IPS-20b (cell line): ENCODE measurements around the gene COL6A2.
"Not testable (repeated sequence)": the region's sequence is repeated elsewhere in the genome, so short reads cannot be mapped to it uniquely, and the experiment has no call there.

Experiments used
- H3K27ac ChIP-seq: one replicate; pipeline ENCODE4 v1.5.1; 2013; ENCODE audit warnings: low read length
- H3K27me3 ChIP-seq: 2 replicates; pipeline ENCODE4 v1.6.1; 2013; ENCODE audit warnings: mild to moderate bottlenecking, low read length, inconsistent platforms; ENCODE audit not compliant: insufficient read depth
- H3K36me3 ChIP-seq: 2 replicates; pipeline ENCODE4 v1.6.1; 2013; ENCODE audit warnings: low read depth, mild to moderate bottlenecking, inconsistent platforms, low read length, moderate library complexity; ENCODE audit not compliant: insufficient read depth
- H3K4me1 ChIP-seq: 2 replicates; pipeline ENCODE4 v1.6.1; 2013; ENCODE audit warnings: mild to moderate bottlenecking, control low read depth, inconsistent platforms, low read length, moderate library complexity; ENCODE audit not compliant: insufficient read depth
- H3K4me3 ChIP-seq: 2 replicates; pipeline ENCODE4 v1.5.1; 2013; ENCODE audit warnings: mild to moderate bottlenecking, low read length, inconsistent platforms
- H3K9ac ChIP-seq: 2 replicates; pipeline ENCODE4 v1.6.1; 2013; ENCODE audit warnings: low read depth, mild to moderate bottlenecking, inconsistent platforms, low read length, moderate library complexity
- H3K9me3 ChIP-seq: 2 replicates; pipeline ENCODE4 v1.6.1; 2013; ENCODE audit warnings: mild to moderate bottlenecking, low read depth, low read length, inconsistent platforms; ENCODE audit not compliant: insufficient read depth

Gene COL6A2

DNA sequence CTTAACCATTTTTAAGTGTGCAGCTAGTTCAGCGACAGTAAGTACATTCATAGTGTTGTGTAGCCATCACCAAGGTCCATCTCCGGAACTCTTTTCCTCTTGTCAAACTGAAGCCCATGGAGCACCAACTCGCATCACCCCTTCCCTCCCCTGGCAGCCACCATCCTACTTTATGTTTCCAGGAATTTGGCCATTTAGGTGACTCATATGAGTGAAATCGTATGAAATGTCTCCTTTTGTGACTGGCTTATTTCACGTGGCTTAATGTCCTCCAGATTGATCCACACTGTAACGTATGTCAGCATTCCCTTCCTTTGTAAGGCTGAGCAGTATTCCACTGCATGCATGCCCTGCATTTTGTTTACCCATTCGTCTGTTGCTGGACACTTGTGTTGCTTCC lies 2.5 kb downstream of the COL6A2 start:
- Histone ChIP-seq H3K27me3 (peaks cover 31% of the 10 kb centered on the region), H3K36me3 (no peaks in the 10 kb centered on the region), H3K9me3 (no peaks in the 10 kb centered on the region; the same call in none of the 2 replicates), H3K4me1 (no peaks in the 10 kb centered on the region; the same call in 1 of the 2 replicates), H3K4me3 (no peak overlapping the region), H3K9ac (no peak overlapping the region), H3K27ac (no peak overlapping the region)

GRCh38 chr21:46100906-46101305 lies 3.0 kb downstream of the COL6A2 start:
- H3K27ac ChIP-seq = no peak overlapping the region
- no peaks in the 10 kb centered on the region; the same call in none of the 2 replicates for H3K9me3 ChIP-seq
- peaks cover 31% of the 10 kb centered on the region for H3K27me3 ChIP-seq
- no peak overlapping the region for H3K9ac ChIP-seq
- H3K4me3 ChIP-seq = no peak overlapping the region
- H3K4me1 ChIP-seq = no peaks in the 10 kb centered on the region; the same call in 1 of the 2 replicates
- no peaks in the 10 kb centered on the region for H3K36me3 ChIP-seq

DNA sequence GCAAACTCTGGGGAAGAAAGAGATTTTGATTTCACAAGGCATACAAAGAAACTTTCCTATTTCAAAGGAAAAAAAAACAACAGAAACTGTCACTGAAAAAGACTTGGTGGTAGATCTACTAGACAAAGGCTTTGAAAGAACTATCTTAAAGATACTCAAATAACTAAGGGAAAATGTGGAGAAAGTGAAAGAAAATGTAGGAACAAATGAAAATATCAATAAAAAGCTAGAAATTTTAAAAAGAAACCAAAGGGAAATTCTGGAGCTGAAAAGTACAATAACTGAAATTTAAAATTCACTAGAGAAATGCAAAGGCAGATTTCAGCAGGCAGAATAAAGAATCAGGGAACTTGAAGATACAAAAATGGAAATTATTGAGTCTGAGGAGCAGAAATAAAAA lies 6.2 kb downstream of the COL6A2 start:
- Histone ChIP-seq H3K9ac (no peak overlapping the region), H3K36me3 (no peaks in the 10 kb centered on the region), H3K27me3 (peaks cover 11% of the 10 kb centered on the region; the same call in 1 of the 2 replicates), H3K9me3 (peaks cover 13% of the 10 kb centered on the region), H3K4me3 (no peak overlapping the region), H3K4me1 (no peaks in the 10 kb centered on the region), H3K27ac (no peak overlapping the region)

GRCh38 chr21:46107376-46107775 lies 9.5 kb downstream of the COL6A2 start:
- H3K36me3 ChIP-seq, H3K9ac ChIP-seq, H3K27me3 ChIP-seq, H3K27ac ChIP-seq, H3K4me1 ChIP-seq, H3K4me3 ChIP-seq: not testable (repeated sequence)
- H3K9me3 ChIP-seq = peaks cover 13% of the 10 kb centered on the region

DNA sequence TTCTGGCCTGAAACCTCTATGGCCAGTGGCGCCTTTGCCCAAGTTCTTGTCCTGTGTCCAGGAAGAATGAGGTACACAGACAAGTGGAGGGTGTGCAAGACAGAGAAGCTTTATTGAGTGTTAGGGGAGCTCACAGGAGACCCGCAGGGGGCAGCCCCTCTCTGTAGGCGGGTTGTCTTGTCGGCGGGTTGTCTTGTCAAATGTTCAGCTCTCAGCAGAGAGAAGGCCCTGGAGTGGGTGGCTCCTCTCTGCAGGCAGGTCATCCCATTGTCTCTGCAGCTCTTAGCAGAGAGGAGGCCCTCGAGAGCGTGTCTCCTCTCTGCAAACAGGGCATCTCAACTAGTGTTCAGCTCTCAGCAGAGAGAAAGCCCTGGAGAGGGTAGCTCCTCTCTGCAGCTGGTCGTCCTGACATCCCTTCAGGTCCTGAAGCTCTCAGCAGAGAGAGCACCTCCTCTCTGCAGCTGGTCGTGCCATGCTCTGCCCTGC lies 11.0 kb downstream of the COL6A2 start:
- H3K9ac ChIP-seq = no peak overlapping the region
- H3K4me1 ChIP-seq = no peaks in the 10 kb centered on the region
- H3K36me3 ChIP-seq = peaks cover 5% of the 10 kb centered on the region; the same call in 1 of the 2 replicates
- peaks cover 13% of the 10 kb centered on the region; the same call in 1 of the 2 replicates for H3K9me3 ChIP-seq
- H3K27ac ChIP-seq = no peak overlapping the region
- no peaks in the 10 kb centered on the region for H3K27me3 ChIP-seq
- no peak overlapping the region for H3K4me3 ChIP-seq

DNA sequence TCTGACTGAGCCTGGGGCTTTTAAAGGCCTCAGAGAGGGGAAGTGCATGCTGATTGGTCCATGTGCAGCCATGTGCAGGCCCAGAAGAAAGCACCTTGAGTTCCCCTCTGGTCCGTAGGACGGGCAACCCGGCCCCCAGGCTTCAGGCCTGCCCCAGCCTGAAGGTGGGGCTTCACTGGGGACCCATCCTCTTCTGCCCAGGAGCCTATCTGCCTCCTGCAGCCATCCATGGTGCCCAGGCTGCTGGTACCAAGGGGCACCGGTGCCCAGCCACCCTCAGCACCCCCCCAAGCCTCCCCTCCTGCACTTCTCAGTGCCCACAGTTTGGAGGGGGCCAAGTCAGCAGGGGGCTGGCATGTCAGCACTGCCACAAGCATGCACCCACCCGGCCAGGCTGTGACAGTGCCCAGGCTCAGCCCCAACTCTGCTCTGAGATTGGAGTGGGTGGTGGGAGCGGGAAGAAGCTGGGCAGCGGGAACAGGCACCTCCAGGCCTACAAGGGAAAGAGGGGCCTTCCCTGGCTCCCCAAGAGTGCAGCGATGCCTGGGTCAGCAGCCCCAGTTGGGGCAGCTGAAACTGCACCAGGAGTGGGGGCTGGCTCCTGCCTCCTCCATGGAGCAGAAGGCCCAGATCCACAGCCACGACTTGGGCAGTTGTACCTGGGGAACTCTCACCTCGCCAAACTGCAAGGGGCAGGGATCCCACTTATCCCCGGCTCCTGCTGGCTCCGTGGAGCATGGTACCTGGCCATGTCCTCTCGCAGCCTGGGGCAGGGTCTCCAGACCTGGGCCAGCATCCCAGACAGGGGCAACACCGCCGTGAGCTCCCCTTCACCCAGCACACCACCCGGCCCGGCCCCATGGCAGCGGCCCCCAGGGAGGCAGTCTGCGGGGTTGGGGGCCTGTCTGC lies 11.7 kb downstream of the COL6A2 start:
- peaks cover 14% of the 10 kb centered on the region for H3K9me3 ChIP-seq

DNA sequence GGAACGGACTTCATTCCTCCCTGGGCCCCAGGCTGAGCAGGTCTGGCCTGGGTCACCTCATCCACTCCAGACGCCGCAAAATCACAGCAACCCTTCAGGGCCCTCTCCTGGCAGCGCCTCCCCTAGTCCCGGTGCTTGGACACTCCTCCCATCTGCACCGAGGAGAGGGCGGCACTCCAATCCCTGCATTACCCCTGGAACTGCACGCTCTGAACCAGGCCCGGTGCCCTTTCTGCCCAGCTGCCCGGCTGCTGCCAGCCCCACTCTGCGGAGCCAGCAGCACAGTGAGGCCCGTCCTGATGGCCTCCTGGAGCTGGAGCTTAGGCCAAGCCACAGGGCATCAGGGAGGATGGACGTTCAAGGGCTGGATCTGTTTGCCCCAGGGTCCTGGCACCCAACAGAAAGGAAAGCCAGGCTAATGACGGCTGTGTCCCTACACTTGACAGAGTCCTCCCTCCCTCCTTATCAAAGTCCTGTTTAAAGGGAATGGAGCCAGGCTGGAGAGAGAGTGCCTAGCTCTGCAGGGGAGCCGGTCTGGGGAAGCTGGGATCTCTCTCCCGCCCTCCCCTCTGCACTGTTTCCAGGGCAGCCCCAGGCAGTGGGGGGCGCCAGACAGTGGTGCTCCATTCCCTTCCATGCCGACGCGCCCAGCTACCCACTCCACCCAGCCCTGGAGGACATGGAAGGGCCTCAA lies 12.7 kb downstream of the COL6A2 start:
- Histone ChIP-seq H3K9me3 (peaks cover 20% of the 10 kb centered on the region), H3K4me3 (no peak overlapping the region), H3K27me3 (no peaks in the 10 kb centered on the region), H3K36me3 (peaks cover 13% of the 10 kb centered on the region), H3K4me1 (no peaks in the 10 kb centered on the region), H3K27ac (no peak overlapping the region), H3K9ac (no peak overlapping the region)

More for the DNA sequence above, 11.7 kb downstream of the COL6A2 start:
- Histone ChIP-seq H3K27ac (no peak overlapping the region), H3K9ac (no peak overlapping the region), H3K36me3 (peaks cover 9% of the 10 kb centered on the region), H3K4me1 (no peaks in the 10 kb centered on the region), H3K27me3 (no peaks in the 10 kb centered on the region), H3K4me3 (no peak overlapping the region)

- H3K27me3 ChIP-seq = no peaks in the 10 kb centered on the region
- H3K4me1 ChIP-seq = no peaks in the 10 kb centered on the region
- peaks cover 20% of the 10 kb centered on the region for H3K9me3 ChIP-seq
- H3K36me3 ChIP-seq = peaks cover 13% of the 10 kb centered on the region
- no peak overlapping the region for H3K27ac ChIP-seq
- H3K4me3 ChIP-seq = no peak overlapping the region
- H3K9ac ChIP-seq = no peak overlapping the region
Observed at GRCh38 chr21:46111193-46111571, 13.3 kb downstream of the COL6A2 start.

GRCh38 chr21:46111857-46112724 lies 14.2 kb downstream of the COL6A2 start:
- H3K27me3 ChIP-seq = no peaks in the 10 kb centered on the region
- no peaks in the 10 kb centered on the region for H3K4me1 ChIP-seq
- H3K27ac ChIP-seq = no peak overlapping the region
- H3K4me3 ChIP-seq = no peak overlapping the region
- H3K9me3 ChIP-seq = peaks cover 19% of the 10 kb centered on the region
- H3K9ac ChIP-seq = no peak overlapping the region
- H3K36me3 ChIP-seq = peaks cover 13% of the 10 kb centered on the region

GRCh38 chr21:46112725-46113215 lies 14.9 kb downstream of the COL6A2 start:
- H3K4me1 ChIP-seq = no peaks in the 10 kb centered on the region
- H3K36me3 ChIP-seq = peaks cover 13% of the 10 kb centered on the region
- H3K4me3 ChIP-seq = no peak overlapping the region
- peaks cover 15% of the 10 kb centered on the region for H3K9me3 ChIP-seq
- no peaks in the 10 kb centered on the region for H3K27me3 ChIP-seq
- H3K27ac ChIP-seq = no peak overlapping the region
- no peak overlapping the region for H3K9ac ChIP-seq
